HCT116 (cell line): ENCODE measurements around the gene KAT5. TPM values are rescaled to one million over a fixed set of nuclear protein-coding genes. Genes with fewer than 3 reads are reported as not detected.
"Not testable (repeated sequence)": the region's sequence is repeated elsewhere in the genome, so short reads cannot be mapped to it uniquely, and the experiment has no call there.

ENCODE experiments used
- ATAC-seq: fragments of 200-7000 bp; cut with Tn5 transposase; 2 replicates; pipeline ENCODE4 v1.9.1; 2020; ENCODE audit warnings: mild to moderate bottlenecking, moderate library complexity
- BruUV-seq: library from RNA; stranded (reverse); fragments of 400-500 nt; replicated peaks from 2 replicates; lab custom pipeline; 2021; lab: Mats Ljungman, UMichigan
- CTCF ChIA-PET: fragments of 300-600 bp; sonication (Branson Sonifier 250); formaldehyde crosslinking; loops from one replicate; lab custom pipeline; 2021; ENCODE audit warnings: antibody characterized with exemption; lab: Charles Lee
- POLR2A ChIA-PET: fragments of 300-600, 350-600 bp; sonication (Branson Sonifier 250); formaldehyde crosslinking; loops from one replicate; lab custom pipeline; 2021; ENCODE audit warnings: antibody characterized with exemption; lab: Charles Lee
- RAD21 ChIA-PET, 2 experiments: fragments of 300-600 bp; sonication (Branson Sonifier 250); formaldehyde crosslinking; loops; one replicate each; lab custom pipeline; 2023; ENCODE audit warnings: low total read pairs in 2 of 2; ENCODE audit not compliant: uncharacterized antibody in 2 of 2, unreplicated experiment in 2 of 2, low non-redundant PET in 1 of 2; lab: Charles Lee
- DNase-seq: peaks from one replicate; pipeline ENCODE4 v3.0.0-alpha.2; 2010; ENCODE audit warnings: low read depth, low spot score
- H2AFZ ChIP-seq: fragments of 200-600 bp; shearing (Covaris generic), sonication (generic); 2 replicates; pipeline ENCODE4 v1.6.1; 2017; ENCODE audit warnings: low read depth, mixed run types, mixed read lengths, antibody characterized with exemption, low read length; ENCODE audit not compliant: poor library complexity, severe bottlenecking
- H3K27ac ChIP-seq: 2 replicates; pipeline ENCODE4 v1.5.1; 2012; ENCODE audit warnings: low read depth, low read length
- H3K27me3 ChIP-seq: fragments of 200-600 bp; sonication (generic); 2 replicates; pipeline ENCODE4 v1.6.1; 2016; ENCODE audit warnings: mixed run types, low read length, mixed read lengths; ENCODE audit not compliant: insufficient read depth
- H3K36me3 ChIP-seq, 2 experiments: fragments of 200-500 bp in 1 of 2; fragments of 200-600 bp in 1 of 2; sonication (Bioruptor generic) in 1 of 2; sonication (generic) in 1 of 2; 2 replicates each; pipeline versions ENCODE4 v1.5.1 to v1.6.1; 2014 to 2016; ENCODE audit warnings: low read length in 2 of 2, inconsistent platforms in 1 of 2, mixed read lengths in 1 of 2, mixed run types in 1 of 2; ENCODE audit not compliant: insufficient read depth in 2 of 2, control insufficient read depth in 1 of 2
- H3K4me1 ChIP-seq, 2 experiments: fragments of 200-600 bp in 1 of 2; sonication (generic) in 1 of 2; 2 replicates each; pipeline versions ENCODE4 v1.5.1 to v1.6.1; 2012 to 2017; ENCODE audit warnings: low read length in 2 of 2, inconsistent platforms in 1 of 2, mild to moderate bottlenecking in 1 of 2, mixed read lengths in 1 of 2, mixed run types in 1 of 2, moderate library complexity in 1 of 2; ENCODE audit not compliant: insufficient read depth in 2 of 2, control insufficient read depth in 1 of 2
- H3K4me2 ChIP-seq: fragments of 200-600 bp; sonication (generic); 2 replicates; pipeline ENCODE4 v1.6.1; 2017; ENCODE audit warnings: mixed run types, low read length, mixed read lengths
- H3K4me3 ChIP-seq, 2 experiments: fragments of 200-600 bp in 1 of 2; sonication (generic) in 1 of 2; replicated peaks in 1 of 2; 2 replicates each; pipeline ENCODE4 v1.5.1; 2011 to 2016; ENCODE audit warnings: low read length in 2 of 2, control low read depth in 1 of 2, low read depth in 1 of 2, mild to moderate bottlenecking in 1 of 2, mixed read lengths in 1 of 2, mixed run types in 1 of 2
- H3K79me2 ChIP-seq: fragments of 200-600 bp; sonication (generic); 2 replicates; pipeline ENCODE4 v1.6.1; 2017; ENCODE audit warnings: mild to moderate bottlenecking, mixed run types, low read length, moderate library complexity, mixed read lengths; ENCODE audit not compliant: insufficient read depth
- H3K9ac ChIP-seq: fragments of 200-600 bp; sonication (generic); 2 replicates; pipeline ENCODE4 v1.6.1; 2016; ENCODE audit warnings: low read length, mixed read lengths
- H3K9me2 ChIP-seq: fragments of 200-600 bp; sonication (generic), shearing (Covaris generic); 2 replicates; pipeline ENCODE4 v1.6.1; 2017; ENCODE audit warnings: mixed run types, mild to moderate bottlenecking, moderate library complexity; ENCODE audit not compliant: insufficient read depth
- H3K9me3 ChIP-seq, 2 experiments: fragments of 200-500 bp in 1 of 2; fragments of 200-600 bp in 1 of 2; sonication (Bioruptor generic) in 1 of 2; sonication (generic) in 1 of 2; 2 replicates each; pipeline ENCODE4 v1.6.1; 2014 to 2017; ENCODE audit warnings: low read length in 2 of 2, mixed read lengths in 2 of 2, inconsistent platforms in 1 of 2, low read depth in 1 of 2, mild to moderate bottlenecking in 1 of 2, mixed run types in 1 of 2, moderate library complexity in 1 of 2; ENCODE audit not compliant: control insufficient read depth in 1 of 2, insufficient read depth in 1 of 2
- H4K20me1 ChIP-seq: fragments of 200-600 bp; sonication (generic), shearing (Covaris generic); 2 replicates; pipeline ENCODE4 v1.6.1; 2017; ENCODE audit warnings: mixed run types, mild to moderate bottlenecking, moderate library complexity; ENCODE audit not compliant: insufficient read depth
- CBX3 ChIP-seq: IDR thresholded peaks from 2 replicates; pipeline ENCODE4 v1.6.1; 2012; ENCODE audit warnings: low read depth
- CEBPB ChIP-seq: IDR thresholded peaks from 2 replicates; pipeline ENCODE4 v1.6.1; 2012; ENCODE audit warnings: low read depth
- CTCF ChIP-seq, 3 experiments: fragments of 200-600 bp in 1 of 3; sonication (generic) in 1 of 3; IDR thresholded peaks in 2 of 3; conservative IDR thresholded peaks in 1 of 3; 2 replicates each; pipeline ENCODE4 v1.5.1; 2012 to 2017; ENCODE audit warnings: low read depth in 2 of 3, low read length in 2 of 3, antibody characterized with exemption in 1 of 3, borderline replicate concordance in 1 of 3, control low read depth in 1 of 3, mild to moderate bottlenecking in 1 of 3, mixed read lengths in 1 of 3, mixed run types in 1 of 3, moderate library complexity in 1 of 3; ENCODE audit not compliant: insufficient read depth in 1 of 3
- ELF1 ChIP-seq: IDR thresholded peaks from 2 replicates; pipeline ENCODE4 v1.6.1; 2012; ENCODE audit warnings: low read depth, borderline replicate concordance
- EZH2 ChIP-seq: fragments of 200-600 bp; sonication (generic); IDR thresholded peaks from 2 replicates; pipeline ENCODE4 v1.6.1; 2017; ENCODE audit warnings: antibody characterized with exemption, mixed run types
- EZH2phosphoT487 ChIP-seq: fragments of 200-600 bp; IDR thresholded peaks from 2 replicates; pipeline ENCODE4 v1.6.1; 2018; ENCODE audit warnings: antibody characterized with exemption, borderline replicate concordance
- JUND ChIP-seq: IDR thresholded peaks from 2 replicates; pipeline ENCODE4 v1.6.1; 2012
- POLR2A ChIP-seq: IDR thresholded peaks from 2 replicates; pipeline ENCODE4 v1.7.0; 2011; ENCODE audit warnings: borderline replicate concordance; ENCODE audit not compliant: insufficient read depth, insufficient read length; ENCODE audit errors: extremely low read depth
- POLR2AphosphoS5 ChIP-seq: IDR thresholded peaks from 2 replicates; pipeline ENCODE4 v1.6.1; 2011; ENCODE audit warnings: mild to moderate bottlenecking, low read depth, low read length, moderate library complexity
- RAD21 ChIP-seq: IDR thresholded peaks from 2 replicates; pipeline ENCODE4 v1.6.1; 2012; ENCODE audit warnings: low read depth, mild to moderate bottlenecking
- SP1 ChIP-seq: IDR thresholded peaks from 2 replicates; pipeline ENCODE4 v1.6.1; 2012; ENCODE audit warnings: low read depth
- SRF ChIP-seq: IDR thresholded peaks from 2 replicates; pipeline ENCODE4 v1.6.1; 2012; ENCODE audit warnings: low read depth
- YY1 ChIP-seq: IDR thresholded peaks from 2 replicates; pipeline ENCODE4 v1.6.1; 2011; ENCODE audit warnings: low read length, low read depth, moderate library complexity, mild to moderate bottlenecking; ENCODE audit not compliant: insufficient replicate concordance; ENCODE audit errors: extremely low read depth
- ZBTB33 ChIP-seq: IDR thresholded peaks from 2 replicates; pipeline ENCODE4 v1.6.1; 2011; ENCODE audit warnings: mild to moderate bottlenecking, low read length, moderate library complexity; ENCODE audit not compliant: insufficient replicate concordance; ENCODE audit errors: extremely low read depth
- ZFX ChIP-seq: fragments of 450-650 bp; IDR thresholded peaks from 2 replicates; pipeline ENCODE4 v1.6.1; 2017
- ZNF274 ChIP-seq: fragments of 200-500 bp; sonication (Bioruptor generic); IDR thresholded peaks from 2 replicates; pipeline ENCODE4 v1.6.1; 2014; ENCODE audit warnings: mild to moderate bottlenecking, low read depth, low read length, inconsistent platforms
- intact Hi-C: fragments of 100-400 bp; cut with micrococcal nuclease; formaldehyde crosslinking; loops from 2 replicates; pipeline ENCODE4 v1.10.0; 2022
- total RNA-seq: library from RNA; stranded (reverse); gene quantifications from one replicate; pipeline ENCODE4 v1.2.1, GENCODE V29; 2021; ENCODE audit not compliant: unreplicated experiment

Gene KAT5
- total RNA-seq, 1 experiment from 2014 or later = 78.7 TPM

- DNase-seq = no peak
- Histone ChIP-seq H2AFZ (no peak overlapping the region), H3K4me2 (no peak overlapping the region), H3K9me3 (no peaks in the 10 kb centered on the region), H4K20me1 (no peaks in the 10 kb centered on the region), H3K36me3 (no peaks in the 10 kb centered on the region), H3K4me3 (no peak overlapping the region), H3K79me2 (no peaks in the 10 kb centered on the region), H3K27me3 (no peaks in the 10 kb centered on the region), H3K9me2 (no peaks in the 10 kb centered on the region), H3K9ac (no peak overlapping the region), H3K4me1 (no peaks in the 10 kb centered on the region), H3K27ac (no peak overlapping the region)
- CTCF ChIA-PET = no interaction called here
- RAD21 ChIA-PET = no interaction called here
- no TSS peak for BruUV-seq
- ATAC-seq = no peak
- POLR2A ChIA-PET = no interaction called here
- intact Hi-C loops = no loop called here
- TF ChIP-seq CTCF (IDR thresholded peaks at IDR 0.05 in 2 of 3, conservative IDR thresholded peaks at IDR 0.05 in 1 of 3; ENCODE audit: borderline replicate concordance in 1 of 3, insufficient read depth in 1 of 3, low read depth in 2 of 3, low read length in 2 of 3) (no peak), ELF1 (no peak), ZBTB33 (no peak), CEBPB (no peak), SRF (no peak), EZH2 (no peak), CBX3 (no peak), YY1 (no peak), ZFX (no peak), EZH2phosphoT487 (no peak), RAD21 (no peak), POLR2A (no peak), POLR2AphosphoS5 (no peak), SP1 (no peak), JUND (no peak), ZNF274 (no peak)
These were observed 18.4 kb downstream of the KAT5 start for GRCh38 chr11:65730461-65730860.

GRCh38 chr11:65735111-65735510 lies 23.1 kb downstream of the KAT5 start:
- ATAC-seq, BruUV-seq, H3K9ac ChIP-seq, H3K36me3 ChIP-seq, H3K4me2 ChIP-seq, H3K4me1 ChIP-seq, POLR2A ChIA-PET, H3K9me2 ChIP-seq, H3K79me2 ChIP-seq, H4K20me1 ChIP-seq, H2AFZ ChIP-seq, H3K4me3 ChIP-seq, H3K27ac ChIP-seq, RAD21 ChIA-PET, DNase-seq, CTCF ChIA-PET, H3K27me3 ChIP-seq, intact Hi-C loops: not testable (repeated sequence)
- peaks cover 7 to 11% of the 10 kb centered on the region in 2 experiments; a peak in 2 of 4 replicates for H3K9me3 ChIP-seq
